NCI-H1694 (cell line): ENCODE measurements around the gene TSHZ1.
"Not testable (repeated sequence)": the region's sequence is repeated elsewhere in the genome, so short reads cannot be mapped to it uniquely, and the experiment has no call there.

Experiments used
- DNase-seq: peaks from one replicate; lab custom pipeline; 2025; lab: John Stamatoyannopoulos, UW

TSHZ1 gene

DNA sequence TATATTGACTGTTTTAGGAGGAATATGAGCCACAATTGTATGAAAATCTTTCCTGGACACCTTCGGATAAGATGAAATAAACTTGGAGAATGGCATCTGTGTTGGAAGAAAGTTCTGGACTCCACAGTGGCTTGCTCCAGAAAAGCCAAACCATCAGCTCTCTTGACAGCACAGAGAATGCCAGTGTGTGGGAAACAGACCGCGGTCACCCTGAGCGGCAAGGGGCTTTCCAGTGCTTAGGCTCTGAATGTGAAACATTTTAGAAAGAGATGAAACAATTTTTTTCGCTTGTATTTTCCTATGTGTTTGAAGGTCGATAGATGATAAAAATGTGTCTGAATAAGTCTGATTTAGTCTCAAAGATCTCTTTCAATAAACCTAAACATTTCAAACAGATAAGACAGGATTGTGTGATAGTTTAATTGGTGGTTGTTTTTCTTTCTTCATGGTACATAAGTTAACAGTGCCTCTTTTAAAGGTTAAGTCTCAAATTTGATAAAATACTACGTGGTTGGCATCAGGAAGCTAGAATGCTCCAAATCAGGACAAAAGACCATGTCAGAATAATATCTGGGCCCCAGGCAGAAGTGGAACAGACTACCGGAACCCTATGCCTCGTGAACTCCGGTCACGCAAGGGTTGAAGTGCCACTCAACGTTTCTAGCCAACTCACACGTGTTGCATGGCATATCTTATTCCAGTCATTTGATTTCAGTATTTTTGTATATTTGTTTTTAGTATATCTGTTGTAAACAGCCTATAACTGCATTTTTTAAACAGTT lies 30.6 kb upstream of the TSHZ1 start:
- no peak for DNase-seq

DNA sequence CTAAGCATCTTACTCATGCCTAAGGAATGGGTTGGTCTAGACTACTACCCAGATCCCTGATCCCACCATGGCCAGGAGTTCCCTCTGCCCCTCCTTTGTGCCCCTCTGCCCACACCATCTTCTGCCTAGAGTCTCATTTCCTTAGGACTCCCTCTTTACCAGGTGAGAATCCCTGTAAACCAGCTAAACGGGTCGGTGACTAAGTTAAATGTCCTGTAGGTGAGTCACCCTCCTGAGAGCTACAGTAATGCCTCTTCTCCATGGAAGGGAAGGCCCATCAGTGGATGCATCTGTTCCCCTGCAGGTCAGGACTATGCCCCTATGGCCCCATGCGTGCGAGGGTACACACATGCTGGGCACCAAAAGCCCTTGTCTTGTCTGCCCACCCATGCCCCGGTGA lies 27.1 kb upstream of the TSHZ1 start:
- DNase-seq = no peak

DNA sequence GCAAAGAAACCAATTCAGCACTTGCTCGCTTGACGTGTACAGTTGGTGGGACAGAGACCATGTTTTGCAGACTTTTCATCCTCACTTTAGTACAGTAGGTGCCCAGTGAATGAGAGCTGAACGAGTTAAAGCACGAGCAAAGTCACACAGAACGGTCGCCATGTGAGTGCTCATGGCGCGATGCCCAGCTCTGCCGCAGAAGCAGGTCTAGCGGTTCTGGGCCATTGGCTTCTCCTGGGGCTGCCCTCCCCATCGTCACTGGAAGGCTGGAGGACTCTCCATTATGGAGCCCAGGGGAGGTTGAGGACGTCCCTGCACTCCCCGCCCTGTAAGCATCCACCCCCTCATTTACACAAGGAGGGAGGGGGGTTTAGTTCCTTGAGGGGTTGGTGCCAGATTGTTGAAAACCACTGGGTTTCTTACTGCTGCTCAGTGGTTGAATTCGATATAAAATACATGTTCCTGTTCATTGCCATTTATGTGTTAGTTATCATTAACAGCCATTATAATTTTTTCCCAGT lies 26.6 kb upstream of the TSHZ1 start:
- DNase-seq = no peak

DNA sequence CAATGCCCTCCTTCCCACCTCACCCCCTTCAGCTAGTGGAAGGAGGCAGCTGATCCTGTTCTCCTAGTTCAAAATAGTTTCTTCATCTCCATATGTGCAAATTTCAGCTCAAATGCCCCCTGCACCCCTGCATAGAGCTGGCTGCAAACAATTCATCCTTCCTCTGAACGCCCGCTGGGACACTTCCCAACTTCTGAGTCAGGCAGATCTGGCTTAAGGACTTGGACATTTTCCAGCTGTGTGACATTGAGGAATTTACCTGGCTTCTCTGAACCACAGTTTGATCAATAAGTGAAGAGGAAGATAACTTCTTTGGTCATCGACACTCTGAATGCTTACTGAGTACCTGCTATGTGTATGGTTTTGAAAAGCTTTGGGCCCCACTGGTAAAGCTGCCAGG lies 25.1 kb upstream of the TSHZ1 start:
- DNase-seq = no peak

GRCh38 chr18:75187702-75188101 lies 22.9 kb upstream of the TSHZ1 start:
- not testable (repeated sequence) for DNase-seq

- no peak for DNase-seq
Measured at GRCh38 chr18:75189696-75190095, 20.9 kb upstream of the TSHZ1 start.

- no peak for DNase-seq
Measured at GRCh38 chr18:75192899-75193298, 17.7 kb upstream of the TSHZ1 start.

DNA sequence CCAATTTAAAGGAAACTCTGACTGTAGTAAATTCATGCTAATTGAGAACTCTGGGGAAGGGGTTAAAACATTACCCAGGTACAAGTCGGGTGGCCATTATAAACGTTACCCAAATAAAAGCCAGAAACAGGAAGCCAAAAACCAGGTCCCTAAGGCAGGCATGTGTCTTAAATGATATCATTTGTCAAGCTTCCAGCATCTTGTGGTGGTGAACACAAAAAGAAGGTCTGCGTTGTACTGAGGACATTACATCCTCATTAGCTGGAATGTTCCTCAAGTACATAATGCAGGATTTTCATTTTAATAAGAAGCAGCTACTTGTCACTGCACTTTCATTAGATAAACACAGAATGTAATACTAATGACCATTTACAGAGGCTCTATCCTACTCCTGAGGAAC lies 12.6 kb upstream of the TSHZ1 start:
- DNase-seq = no peak

GRCh38 chr18:75199327-75199726 lies 11.3 kb upstream of the TSHZ1 start:
- DNase-seq = no peak

GRCh38 chr18:75200071-75200470 lies 10.5 kb upstream of the TSHZ1 start:
- DNase-seq = no peak

- no peak for DNase-seq
Measured at GRCh38 chr18:75200605-75201280, 9.9 kb upstream of the TSHZ1 start.

GRCh38 chr18:75201282-75202270 lies 9.0 kb upstream of the TSHZ1 start:
- DNase-seq = no peak

- DNase-seq = no peak
Measured at GRCh38 chr18:75202696-75203365, 7.8 kb upstream of the TSHZ1 start.

- DNase-seq = no peak
Measured at GRCh38 chr18:75203416-75204268, 7.0 kb upstream of the TSHZ1 start.

DNA sequence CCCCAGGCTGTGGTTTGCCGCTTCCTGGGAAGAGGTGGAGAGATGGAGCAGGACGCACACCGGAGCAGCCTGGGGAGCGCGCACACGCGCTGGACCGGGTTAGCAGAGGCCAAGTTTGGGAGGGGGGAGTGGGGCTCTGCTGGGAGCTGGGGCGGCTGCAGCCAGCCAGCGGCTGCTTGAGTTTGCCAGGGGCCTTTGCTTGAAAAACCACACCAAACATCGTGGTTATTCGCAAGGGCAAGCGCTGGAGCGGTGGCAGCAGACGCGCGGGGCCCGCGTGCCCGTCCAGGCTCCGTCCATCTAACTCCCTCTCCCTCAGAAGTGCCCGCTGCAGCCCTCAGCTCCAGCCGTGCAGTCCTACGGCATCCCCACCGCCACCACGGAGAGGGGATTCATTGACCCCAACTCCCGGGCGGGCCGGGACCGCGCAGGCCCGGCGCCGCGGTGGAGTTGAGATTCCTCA lies 6.3 kb upstream of the TSHZ1 start:
- DNase-seq = no peak

DNA sequence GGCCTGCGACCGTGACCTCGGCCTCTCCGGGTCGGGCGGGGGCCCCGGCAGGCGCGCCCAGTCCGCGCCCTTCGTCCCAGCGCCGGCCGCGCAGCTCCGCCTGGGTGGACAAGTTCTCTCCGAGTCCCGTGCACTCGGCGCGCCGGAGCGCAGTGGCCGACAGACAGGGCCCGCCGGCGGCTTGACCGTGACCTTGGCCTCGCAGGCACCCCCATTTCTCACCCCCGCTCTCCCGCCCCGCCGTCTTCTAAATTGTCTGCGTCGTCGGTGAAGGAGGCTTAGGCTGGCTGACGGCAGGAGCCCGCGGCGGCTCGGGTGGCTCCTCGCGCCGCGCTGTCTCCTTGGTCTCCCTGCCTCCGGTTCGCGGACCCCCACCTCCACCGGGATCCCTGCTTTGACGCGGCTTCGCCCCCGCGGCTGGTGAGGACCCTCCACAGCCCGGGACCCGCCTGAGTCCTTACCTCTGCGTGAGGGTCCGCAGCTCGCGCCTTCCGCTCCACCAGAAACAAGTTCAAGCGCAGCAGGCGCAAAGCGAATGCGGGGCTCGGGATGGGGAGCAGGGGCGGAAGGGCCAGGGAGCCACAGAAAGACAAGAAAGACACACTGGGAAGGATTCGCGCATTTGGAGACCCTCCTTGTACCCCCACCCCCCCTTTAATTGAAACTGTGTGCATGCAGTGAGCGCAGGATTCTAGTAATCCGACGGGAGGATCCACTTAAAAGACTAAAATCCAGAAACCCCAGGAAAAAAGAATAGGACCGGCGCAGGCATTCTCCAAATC lies 5.7 kb upstream of the TSHZ1 start:
- no peak for DNase-seq

GRCh38 chr18:75205514-75206132 lies 5.0 kb upstream of the TSHZ1 start:
- no peak for DNase-seq

GRCh38 chr18:75206452-75207309 lies 3.9 kb upstream of the TSHZ1 start:
- no peak for DNase-seq
